CD4-positive, alpha-beta T cell treated with Interleukin-6 for 4 hours (primary cell): ENCODE results near the gene WDR48.

Source experiments
- DNase-seq: peaks from one replicate; pipeline ENCODE4 v3.0.0-alpha.2; 2020; ENCODE audit warnings: mixed read lengths

WDR48 gene

DNA sequence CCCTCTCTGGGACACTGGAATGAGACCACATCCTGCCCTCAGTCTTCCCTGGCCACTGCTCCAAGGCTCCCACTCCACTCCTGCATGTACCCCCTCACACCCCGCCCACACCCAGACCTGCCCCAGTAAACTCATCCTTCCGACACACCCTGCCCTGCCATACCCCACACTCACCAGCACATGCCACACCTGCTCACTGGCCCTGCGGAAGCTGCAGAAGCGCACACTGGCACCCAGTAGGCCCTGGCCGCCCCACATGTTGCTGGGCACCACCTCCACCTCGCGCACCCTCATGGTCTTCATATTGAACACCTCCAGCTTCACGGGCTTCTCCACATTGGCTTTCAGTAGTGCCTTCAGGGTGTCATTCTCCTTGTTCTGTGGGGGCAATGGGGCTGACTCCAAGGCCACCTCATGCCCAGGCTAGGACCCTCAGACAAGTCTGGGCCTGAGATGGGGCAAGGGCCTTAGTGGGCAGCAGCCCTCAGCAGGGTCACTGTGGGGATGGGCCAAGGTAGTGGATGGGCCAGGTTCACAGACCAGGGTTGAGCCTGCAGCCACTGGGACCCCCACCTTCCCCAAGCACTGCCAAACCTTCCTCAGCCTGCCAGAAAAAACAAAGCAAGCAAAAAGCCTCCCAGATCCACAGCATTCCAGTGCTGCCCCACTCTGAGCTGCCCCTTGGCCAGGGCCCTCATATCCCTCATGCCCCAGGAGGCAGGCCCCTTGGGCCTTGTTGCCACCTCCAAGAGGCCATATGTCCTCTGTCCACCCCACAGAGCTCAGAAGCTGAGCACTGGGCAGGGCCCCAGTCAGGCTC is 50.9 kb downstream of the WDR48 start:
- DNase-seq, result no peak

DNA sequence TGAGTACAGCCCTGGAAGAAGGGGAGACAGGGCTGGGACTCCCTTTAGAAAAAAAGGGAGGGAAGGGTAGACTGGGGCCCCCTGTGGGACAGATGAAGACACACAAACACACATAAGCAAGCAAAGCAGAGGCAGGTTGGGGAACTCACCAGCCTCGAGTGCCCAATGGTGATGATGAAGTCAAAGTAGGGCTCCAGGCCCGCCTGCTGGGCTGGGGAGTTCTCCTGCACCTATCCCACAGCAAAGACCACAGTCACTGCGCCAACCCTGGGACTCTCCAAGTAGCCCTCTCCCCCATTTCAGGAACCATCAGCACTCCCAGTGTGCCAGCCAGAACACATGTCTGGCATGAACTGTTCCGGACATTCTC is 51.5 kb downstream of the WDR48 start:
- no peak for DNase-seq

DNA sequence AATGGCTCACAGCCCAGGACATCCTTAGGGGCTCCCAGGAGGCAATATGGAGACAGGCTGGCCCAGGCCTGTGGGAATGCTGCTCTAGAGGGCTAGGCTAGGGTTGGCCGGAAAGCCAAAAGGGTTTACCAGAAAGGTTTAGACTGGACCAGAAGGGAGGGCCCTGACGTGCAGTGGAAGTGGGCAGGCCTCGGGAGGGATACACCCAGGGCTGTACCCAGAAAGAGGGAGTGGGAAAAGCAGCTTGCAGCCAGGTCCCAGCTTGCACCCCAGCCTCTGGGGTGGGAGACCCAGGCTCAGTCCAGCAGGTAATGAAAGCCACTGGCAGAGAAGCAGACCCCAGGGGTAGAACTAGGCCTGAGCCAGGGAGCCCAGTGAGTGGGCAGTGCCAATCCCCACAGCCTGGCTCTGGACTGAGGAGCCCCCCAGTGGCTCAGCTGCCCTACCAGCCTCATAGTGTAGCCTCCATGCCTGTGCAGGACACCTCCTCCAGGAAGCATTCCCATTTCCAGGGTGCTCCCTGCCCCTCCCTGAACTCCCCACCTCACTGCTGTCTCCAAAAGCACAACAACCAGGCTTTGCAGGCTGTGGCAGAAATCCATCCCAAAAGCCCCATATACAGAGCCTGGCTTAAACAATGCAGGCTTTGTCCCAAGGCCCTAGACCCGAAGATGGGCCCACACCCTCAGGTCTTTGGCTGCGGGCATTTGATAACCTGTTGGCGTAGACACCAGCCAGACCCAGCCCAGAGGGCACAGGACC is 52.2 kb downstream of the WDR48 start:
- DNase-seq, result no peak

DNA sequence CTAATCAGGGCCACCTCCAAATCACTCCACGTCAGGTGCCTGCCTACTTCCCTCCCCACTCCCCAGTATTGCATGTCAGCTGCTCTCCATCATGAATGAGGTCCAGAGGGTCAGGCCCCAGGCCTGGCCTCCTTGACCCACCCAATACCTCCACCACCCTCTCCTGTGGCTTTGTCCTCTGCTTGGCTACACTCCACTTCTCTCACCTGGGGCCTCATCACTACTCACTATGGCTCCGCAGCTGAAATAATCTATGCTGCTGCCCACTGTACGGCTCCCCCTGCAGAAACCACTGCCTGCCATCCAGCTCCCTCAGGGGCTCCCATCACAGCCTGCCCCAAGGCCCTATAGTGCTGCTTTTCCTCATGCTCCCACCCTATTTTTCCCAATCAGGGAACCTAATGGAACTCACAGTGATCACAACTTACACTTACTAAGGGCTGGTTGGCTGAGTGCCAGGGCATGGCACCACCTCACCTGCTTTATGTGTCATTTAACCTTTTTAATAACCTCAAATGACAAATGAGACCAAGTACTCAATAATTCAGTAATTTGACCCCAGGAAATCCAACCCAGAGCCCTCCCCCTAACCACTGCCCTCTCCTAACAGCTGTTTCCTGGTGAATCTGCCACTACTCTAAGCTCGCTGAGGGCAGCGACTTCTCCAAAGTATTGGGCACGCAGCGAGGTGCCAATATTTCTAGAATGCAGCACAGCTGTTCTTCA is 53.3 kb downstream of the WDR48 start:
- peak; percentile 66 for DNase-seq

DNA sequence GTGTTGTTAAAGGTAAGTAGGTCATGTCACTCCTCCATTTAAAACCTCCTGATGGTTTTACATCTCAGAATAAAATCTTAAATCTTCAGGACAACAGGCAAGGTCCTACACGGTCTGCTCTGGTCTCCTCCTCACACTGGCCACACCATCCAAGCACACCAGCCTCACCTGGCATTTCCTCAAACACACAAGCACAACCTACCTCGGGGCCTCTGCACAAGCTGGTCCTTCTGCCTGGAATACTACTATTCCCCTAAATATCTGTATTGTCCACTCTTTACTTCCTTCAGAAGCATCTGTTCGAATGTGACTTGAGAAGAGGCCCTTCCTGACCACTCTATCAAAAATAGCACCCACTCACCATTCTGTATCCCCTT is 53.9 kb downstream of the WDR48 start:
- DNase-seq, result no peak

DNA sequence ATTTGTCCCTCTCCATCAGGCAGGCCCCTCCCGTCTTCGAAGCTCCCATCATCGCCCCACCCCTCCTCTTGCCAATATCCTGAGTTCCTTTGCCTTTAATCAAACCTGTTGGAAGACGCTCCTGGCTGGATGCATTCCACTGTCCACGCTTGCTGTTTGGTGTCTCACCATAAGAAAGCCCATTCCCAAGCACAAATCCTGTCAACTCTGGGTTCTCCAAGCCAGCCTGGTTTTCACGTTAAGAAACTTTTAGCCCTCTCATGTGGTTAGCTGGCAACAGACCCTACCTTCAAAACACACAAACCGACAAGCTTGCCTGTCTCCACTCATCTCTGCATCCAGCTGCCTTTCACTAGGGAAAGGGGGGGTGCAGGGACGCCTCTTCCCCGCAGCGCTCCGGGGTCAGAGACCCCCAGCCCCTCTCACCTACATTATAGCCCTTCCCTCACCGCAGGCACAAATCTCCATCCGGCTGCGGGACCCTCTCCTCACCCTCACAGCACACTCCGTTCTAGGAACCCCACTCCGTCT is 54.5 kb downstream of the WDR48 start:
- DNase-seq, result no peak

DNA sequence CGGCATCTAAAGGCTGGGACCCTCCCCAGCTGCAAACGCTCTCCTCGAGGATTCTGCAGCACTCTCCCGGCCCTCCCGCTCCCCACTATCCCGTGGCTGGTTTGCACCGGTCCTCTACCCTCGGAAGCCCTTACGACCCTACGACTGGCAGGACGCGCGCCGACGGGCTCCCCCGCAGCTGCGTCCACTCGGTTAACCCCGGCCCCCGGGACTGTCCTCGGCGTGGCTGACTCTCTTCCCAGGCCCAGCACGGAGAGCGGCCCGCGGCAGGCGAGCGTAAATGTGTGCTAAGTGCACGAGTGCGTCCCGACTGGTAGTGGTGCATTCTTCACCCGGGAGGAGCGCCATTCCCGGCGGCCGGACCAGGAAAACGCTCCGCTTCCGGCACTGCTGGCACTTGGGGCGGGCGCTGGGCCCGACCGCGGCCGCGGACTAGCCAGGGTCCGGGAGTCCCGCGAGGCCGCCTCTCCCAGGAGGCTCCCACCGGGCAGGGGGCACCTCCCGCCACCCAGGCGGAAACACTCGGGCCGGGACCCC is 55.1 kb downstream of the WDR48 start:
- peak; percentile 25 for DNase-seq

DNA sequence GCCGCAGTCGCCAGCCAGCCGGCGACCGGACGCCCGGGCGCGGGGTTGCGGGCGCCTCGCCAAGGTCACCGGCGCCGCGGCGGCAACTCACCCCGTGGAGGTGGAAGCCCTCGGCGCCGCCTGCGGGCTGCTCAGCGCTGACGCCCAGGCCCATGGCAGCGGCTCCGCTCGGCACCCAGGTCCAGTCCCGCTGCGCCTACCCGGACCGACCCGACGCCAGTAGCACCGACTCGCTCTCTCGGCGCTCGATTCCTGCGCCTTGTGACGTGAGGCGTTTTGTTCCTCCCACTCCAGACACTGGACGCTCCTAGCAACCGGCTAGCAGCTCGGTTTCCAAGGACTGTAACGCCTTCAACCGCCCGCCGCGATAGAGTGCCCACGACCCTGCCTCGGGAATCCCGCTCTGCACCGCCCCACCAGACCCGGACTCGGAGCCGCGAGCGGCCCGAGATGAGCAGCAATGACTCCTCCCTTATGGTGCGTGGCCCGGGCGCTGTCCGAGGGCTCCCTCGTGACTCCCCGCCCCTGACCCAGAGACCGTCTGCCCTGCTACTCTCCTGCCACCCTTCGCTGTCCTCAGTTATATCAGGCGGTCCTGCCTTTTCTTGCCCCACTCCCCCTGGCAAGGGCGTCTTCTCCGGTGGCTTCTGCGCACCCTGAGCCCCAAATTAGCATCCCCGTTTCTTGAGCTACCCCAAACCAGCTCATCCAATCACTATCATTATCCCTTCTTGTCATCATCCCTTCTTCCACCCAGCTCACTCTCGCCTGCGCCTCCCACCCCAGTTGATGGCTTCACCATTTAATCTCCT is 55.8 kb downstream of the WDR48 start, which contains the start of the genes GORASP1 and TTC21A:
Gene GORASP1, minus strand, starts transcription at position 240 of the 812 bp plus-strand sequence. Its CDS starts 86 bp downstream, at position 154.
Gene TTC21A, plus strand, starts transcription at position 293 of the 812 bp plus-strand sequence. Its CDS starts 158 bp downstream, at position 451.
- peak; percentile 67 for DNase-seq

DNA sequence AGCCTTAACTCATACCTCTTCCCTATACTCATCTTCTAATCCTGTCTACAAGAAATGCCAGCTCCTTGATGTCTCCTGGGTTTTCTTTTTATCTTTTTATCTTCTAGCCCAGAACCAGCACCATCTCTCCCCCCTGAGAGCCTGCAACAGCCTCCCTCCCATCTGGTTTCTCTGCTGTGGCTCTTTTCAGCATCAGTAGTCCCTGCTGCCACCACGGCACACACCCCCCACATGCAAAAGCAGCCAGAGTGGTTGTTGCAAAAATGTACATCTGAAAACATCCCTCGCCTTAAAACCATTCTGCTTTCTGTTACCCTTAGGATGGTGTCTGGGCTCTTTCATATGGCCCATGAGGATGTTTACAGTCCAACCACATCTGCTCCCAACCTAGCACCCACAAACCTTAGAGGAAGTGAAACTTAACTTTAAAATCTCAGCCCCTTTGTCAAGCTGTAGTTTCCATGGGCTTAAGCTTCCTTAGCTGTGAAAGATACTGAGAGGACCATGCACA is 56.4 kb downstream of the WDR48 start:
- DNase-seq, result peak; percentile 31

DNA sequence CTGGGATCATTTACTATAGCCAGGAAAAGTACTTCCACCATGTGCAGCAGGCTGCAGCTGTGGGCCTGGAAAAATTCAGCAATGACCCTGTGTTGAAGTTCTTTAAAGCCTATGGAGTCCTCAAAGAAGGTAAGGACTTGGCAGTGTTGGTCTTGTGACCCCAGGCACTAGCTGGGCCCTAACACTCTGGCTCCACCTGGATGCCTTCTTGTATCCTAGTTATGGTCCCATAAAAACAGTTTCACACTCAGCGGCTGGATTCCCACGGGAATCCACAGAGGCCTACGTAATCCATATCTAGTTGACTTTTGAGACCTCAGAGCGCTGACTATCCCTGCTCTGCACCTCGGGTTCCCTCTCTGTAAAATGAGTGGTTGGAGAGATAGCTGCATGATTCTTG is 57.3 kb downstream of the WDR48 start:
- DNase-seq, result no peak

DNA sequence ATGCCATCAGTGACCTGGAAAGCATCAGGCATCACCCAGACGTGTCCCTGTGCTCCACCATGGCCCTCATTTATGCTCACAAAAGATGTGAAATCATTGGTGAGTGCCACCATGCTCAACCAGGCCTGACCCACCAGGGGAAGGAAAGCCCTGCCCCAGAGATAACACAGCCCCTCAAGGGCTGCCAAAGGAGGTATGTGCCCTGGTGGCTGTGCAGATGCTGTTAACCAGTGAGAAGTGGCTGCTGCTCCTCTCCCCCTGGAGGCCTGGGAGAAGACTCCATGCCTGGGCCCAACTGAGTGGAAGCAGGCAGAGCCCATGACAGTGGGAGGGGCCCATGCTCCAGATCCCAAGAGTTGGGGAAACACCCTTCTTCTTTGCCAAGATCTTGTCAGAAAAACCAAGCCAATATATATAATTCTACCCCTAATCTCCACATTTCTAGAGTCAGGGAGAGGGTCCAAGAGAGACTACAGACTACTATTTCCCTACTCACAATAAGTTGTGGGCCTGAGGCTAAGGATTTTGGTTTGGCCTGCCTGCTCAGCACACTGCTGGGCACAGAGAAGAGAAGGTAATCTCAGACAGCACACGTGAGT is 58.3 kb downstream of the WDR48 start:
- no peak for DNase-seq

DNA sequence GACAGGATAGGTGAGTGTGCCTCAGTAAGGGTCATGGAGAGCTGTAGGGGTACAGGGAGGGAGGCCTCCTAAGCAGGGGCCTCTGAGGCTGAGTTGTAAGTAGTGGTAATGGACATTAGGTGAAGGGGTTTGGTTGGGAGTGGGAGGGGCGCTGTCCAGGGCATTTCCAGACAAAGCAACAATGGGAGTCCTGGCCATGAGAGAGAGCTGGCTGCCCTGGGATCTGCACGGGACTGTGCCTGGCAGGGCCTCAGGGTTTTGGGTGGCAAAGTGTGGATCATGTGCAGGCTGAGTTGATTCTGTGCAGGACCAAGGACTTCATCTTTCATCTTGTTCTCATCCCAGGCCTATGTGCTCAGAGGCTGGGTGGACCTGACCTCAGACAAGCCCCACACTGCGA is 60.3 kb downstream of the WDR48 start:
- DNase-seq, result no peak

DNA sequence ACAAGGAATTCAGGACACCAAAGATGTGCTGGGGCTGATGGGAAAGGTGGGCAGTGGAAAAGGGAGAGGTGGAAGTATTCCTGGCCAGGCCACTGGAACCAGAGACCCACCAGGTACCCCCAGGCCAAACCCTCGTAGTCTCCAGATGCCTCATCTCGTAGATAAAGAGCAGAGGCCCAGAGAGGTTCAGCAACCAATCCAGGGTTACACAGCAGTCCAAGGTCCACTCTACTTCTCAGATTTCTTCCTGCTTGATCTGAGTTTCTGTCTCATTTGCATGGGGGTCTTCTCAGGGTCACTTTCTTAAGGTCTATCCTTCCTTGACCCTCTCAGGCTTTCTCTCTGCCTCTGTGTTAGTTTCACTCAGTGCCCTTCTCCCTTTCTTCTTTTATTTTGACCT is 60.7 kb downstream of the WDR48 start:
- DNase-seq, result no peak

DNA sequence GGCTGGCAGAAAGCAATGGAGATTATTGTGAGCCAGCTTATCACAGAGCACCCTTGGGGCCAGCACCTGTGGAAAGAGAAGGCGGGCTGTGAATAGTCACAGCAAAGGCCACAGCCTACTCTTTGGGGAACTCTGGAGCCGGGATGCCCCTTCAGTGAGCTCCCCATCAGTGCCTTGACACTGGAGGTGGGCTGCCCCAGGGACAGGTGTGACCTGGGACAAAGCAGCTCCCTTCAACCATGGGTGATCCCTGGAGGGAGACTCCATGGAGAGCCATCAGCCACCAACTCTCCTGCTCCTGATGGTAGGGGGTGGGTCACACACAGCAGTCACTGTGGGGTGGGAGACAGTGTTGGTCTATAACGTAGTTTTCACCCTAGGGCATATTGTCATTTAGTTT is 61.5 kb downstream of the WDR48 start:
- DNase-seq, result no peak

DNA sequence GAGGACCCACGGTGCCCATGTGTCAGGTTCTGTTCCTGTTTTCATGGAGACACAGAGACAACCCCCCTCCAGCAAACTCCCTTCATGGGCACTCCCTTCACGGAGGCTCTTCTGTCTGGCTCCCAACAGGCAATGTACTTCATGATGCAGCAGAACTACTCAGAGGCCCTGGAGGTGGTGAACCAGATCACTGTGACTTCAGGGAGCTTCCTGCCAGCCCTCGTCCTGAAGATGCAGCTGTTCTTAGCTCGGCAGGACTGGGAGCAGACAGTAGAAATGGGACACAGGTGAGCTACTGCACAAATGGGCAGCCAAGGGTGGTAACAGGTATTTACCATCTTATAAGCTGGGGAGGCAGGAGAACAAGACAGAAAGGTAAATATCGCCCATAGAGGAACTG is 62.6 kb downstream of the WDR48 start:
- DNase-seq, result no peak

DNA sequence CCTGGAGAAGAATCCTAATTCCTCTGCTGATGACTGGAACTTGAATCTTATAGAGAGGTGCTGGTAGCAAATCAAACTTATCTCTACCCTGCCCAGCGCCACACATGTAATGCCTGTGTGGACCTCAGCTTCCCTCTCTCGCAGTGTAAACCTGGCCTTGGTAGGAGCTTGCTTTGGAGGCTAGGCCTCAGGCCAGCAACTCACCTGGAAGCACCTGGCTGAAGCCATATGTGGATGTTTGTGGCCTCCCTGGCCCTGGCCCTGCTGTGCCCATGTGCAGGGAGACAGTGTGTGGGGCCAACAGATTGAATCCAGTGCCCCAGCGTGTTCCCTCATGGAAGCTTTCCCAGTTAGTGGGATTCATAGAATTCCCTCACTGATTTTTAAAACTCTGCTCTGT is 64.1 kb downstream of the WDR48 start:
- no peak for DNase-seq

DNA sequence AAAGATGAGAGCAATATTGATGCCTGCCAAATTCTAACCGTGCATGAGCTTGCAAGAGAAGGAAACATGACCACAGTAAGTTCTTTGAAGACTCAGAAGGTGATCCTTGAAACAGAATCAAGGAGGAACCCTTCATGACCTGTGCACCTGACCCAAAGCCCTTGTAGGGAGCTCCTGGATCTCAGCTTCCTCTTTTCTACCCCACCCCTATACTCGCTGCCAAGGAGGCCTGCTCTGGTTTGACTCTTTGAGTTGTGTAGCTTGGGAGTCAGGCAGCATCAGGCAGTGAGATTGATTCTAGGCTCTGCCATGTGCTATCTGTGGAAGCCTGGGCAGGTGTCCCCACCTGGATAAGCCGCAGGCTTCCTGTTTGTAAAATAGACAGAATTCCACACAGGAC is 66.3 kb downstream of the WDR48 start:
- no peak for DNase-seq

DNA sequence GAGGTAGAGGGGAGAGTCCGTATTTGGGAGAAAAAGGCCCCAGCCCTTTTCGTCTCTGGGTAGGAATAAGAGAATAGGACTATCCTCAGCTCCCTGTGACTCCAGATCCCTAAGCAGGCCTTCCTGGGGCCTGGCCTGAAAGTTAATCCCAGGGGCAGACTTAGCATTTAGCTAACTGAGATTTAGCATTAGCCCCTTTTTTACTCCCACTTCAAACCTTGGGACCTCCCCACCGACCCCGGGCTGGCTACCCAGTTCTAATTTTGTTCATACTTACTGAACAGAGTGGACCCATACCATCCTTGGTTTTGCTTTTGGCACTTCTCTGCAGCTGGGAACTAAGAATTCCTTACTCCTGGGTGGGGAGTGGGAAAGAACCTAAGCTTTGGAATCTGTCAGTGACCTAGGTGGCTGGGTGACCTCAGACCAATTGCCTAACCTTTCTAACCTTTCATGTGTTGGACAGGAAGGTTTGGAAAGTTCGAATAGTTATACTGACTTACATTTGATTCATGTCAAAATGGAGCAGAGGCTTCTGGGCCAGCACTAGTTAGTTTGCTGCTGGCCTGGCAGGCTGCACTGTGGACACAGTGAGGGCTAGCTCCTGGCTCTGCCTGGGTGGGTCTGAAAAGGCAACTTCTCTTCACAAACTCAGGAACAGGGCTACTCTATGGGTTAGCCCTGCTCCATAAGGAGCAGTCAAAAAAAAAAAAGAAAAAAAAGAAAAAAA is 67.3 kb downstream of the WDR48 start:
- DNase-seq, result no peak

DNA sequence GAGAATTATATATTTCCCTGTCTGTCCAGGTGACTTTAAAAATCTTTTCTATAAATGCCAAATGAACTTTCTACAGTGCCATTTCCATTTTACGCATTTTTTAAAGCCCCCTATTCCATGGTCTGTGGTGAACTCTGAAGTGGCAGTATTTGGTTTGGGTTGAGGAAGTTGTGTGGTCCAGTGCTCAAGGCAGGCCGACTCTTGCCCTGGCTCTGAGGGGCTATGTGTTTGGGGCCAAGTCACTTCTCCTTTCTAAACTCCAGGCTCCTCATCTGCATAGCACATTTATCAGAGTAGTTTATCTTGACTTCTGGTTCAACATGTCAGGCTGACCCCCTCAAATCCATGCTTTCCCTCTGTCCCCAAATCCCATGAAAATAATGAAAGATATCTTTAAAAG is 69.8 kb downstream of the WDR48 start:
- no peak for DNase-seq

DNA sequence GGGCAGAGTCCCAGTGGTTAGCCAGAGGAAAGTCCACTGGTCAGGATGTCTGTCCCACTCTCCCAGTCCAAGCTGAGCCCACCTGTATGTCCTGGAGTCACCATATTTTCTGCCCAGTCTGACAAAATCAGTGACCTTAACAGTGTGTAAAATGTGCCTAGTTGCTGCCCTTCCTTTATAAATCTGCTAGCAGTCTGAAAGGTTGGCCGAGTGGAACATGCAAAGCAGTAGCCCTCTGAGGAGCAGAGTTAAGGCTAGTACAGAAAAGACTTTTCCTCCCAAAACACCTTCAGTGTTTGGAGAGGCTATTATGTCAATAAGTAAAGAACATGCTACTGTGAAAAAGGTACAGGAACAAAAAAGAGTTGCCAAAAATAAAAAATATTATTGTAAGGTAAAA is 71.0 kb downstream of the WDR48 start:
- DNase-seq, result no peak
